HG03558 (cell line): ENCODE results near the gene CALB2.

Source experiments
- ATAC-seq: cut with Tn5 transposase; IDR thresholded peaks from one replicate; pipeline ENCODE4 v1.9.1; 2021; ENCODE audit warnings: moderate number of reproducible peaks; ENCODE audit not compliant: unreplicated experiment; ENCODE audit errors: extremely low read depth

Gene CALB2

GRCh38 chr16:71384073-71384724 is 25.7 kb downstream of the CALB2 start:
- ATAC-seq: no peak

DNA sequence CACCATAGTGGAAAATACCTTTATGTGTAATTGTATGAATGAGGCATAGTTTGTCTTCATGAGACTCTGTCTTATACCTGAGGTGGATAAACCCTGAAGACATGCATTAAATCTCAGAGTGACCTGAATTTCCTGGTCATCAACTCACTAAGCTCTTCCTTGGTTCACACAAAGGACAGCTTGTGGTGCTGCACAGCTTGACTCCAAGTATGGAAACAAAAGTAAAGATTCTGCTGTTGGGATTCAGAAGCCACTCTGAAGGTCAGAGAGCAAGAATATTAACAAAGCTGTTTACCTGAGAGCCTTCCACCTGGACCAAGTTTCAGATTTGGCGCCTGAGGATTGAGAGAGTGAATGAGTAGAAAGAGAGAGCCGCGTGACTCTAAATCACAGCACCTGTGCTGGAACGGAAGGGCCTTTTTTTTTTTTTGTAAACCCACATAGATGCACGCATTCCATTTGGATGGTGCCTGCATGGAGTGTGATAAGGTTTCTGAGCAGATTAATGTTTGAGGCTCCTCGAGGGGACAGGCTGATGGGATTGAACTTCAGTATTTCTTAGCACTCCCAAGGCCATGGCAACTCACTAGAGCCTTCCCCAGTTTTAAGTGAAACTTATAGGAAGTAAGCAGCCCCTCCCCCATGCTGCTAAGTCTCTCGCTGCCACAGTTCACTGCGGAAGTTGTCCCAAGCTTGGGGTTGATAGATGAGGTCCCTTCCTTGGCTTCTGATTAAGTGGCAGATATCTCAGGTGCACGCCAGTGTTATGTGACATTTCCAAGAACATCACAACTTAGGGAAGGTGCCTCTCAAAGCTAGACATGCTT is 28.7 kb downstream of the CALB2 start:
- ATAC-seq: no peak

DNA sequence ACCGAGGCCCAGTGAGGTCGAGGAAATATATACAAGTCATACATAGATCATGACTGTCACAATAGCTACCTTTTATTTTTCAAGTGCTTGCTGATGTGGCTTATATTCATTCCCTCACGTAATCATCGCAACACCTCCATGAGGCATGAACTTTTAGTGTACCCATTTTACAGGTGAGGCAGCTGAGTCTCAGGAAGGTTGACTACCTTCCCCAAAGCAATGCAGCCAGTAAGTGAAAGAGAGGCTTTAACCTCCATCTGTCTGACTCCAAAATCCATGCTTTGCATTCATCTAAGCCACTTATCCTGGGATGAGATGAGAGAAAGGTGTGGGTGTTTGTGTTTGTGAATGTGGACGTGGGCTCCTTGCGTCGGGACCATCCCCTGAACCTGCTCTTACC is 30.8 kb downstream of the CALB2 start:
- no peak for ATAC-seq

DNA sequence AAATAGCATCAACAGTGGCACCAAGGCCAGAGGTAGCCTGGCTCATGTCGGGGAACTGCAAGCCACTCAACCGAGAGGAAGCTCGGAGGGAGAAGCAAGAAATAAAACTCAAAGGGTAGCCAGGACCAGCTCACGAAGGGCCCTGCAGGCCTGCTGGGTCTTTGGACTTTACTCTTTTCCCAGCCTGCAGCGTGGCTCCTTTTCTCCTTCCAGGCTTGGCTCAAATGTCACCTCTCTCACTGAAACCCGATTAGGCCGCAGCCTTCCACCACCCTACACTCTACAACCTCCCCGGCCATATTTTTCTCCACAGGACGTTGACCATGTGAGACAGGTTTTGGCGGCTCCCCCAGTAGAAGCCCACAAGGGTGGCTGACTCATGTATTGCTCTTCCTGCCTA is 38.1 kb downstream of the CALB2 start:
- ATAC-seq: no peak

- no peak for ATAC-seq
These were observed 41.5 kb downstream of the CALB2 start for GRCh38 chr16:71399801-71400563.

- no peak for ATAC-seq
These were observed 43.5 kb downstream of the CALB2 start for GRCh38 chr16:71402007-71402406.

GRCh38 chr16:71402674-71403073 is 44.2 kb downstream of the CALB2 start:
- ATAC-seq: no peak

GRCh38 chr16:71404364-71404763 is 45.8 kb downstream of the CALB2 start:
- no peak for ATAC-seq

- ATAC-seq: no peak
These were observed 47.8 kb downstream of the CALB2 start for GRCh38 chr16:71406316-71406715.

DNA sequence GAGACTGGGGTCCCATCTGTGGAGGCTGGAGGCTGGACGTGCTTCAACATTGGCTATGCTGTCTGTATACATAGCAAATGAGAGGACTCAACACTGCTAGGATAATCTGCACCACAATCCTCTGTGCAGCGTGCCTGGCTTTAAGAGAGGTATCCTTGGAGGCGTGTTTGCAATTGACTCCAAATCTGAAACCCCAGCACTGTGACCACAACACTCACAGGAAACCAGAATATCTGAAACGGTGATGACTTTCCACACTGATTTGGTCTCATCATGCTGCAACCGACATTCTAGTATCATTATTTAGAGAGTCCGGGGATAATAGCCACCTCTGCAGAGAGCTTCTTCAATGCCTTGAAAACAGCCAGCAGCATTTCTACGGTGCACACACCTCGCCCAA is 48.2 kb downstream of the CALB2 start:
- no peak for ATAC-seq

DNA sequence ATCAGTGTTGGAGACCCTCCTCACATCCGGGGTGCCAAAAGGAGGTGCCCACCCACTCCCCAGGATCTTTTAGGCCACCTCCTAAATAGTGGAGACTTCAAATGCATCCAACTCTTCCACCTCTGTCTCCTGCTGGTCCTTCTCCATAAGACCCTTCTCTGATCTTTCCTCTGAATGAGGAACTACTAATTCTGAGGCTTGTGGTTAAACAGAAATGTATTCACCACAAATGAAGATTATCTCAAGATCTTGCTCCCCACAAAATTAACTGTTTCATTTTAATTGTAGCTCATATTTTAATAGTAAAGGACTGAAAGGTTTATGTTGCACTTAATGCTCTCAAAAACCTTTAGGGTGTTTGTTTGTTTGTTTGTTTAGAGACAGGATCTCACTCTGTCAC is 49.2 kb downstream of the CALB2 start:
- no peak for ATAC-seq

- no peak for ATAC-seq
These were observed 50.0 kb downstream of the CALB2 start for GRCh38 chr16:71408536-71408935.

DNA sequence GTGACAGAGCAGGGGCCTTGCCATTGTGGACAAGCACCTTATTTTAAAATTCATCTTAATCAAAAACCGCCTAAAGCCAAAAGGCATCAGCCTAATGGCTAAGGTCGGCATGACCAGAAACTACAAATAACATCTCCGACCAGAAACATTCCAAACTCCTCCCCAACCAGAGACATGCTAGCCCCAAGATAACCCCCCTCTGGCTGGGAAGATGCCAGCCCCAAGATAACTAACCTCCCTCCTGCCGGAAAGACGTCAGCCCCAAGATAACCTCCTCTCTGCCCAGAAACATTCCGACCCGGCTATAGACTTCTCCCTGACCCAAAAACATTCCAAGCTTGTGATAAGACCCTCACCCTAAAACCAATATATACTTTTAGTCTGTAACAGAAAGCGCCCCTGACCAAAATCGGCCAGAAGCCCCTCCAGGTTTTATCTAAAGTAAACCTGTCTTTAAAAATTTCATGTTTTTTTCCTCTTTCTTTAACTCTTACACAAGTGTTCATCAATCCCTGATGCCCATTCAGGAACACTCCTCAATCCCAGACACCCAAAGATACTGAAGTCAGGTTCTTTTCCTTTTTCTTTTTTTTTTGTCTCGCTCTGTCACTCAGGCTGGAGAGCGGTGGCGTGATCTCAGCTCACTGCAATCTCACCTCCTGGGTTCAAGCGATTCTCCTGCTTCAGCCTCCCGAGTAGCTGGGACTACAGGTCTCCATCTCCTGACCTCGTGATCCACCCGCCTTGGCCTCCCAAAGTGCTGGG is 50.7 kb downstream of the CALB2 start:
- no peak for ATAC-seq

DNA sequence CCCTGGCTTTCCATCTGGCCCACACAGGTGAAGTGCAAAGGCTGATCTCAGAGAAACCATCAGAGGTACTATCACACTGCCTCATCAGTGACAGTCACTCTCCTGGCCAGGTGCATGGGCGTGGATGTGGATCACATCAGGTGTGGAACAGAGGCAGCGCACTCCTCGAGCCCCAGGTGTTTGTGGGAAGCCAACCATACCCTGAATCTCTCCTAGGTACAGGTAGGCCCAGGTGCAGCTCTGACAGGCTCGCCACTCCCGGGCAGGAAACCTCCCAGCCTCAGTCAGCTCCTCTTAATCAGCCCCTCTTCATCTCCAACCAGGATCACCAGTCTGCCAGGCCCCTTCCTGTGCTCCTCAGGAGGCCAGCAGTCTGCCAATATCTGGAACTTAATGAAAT is 51.6 kb downstream of the CALB2 start:
- ATAC-seq: no peak

GRCh38 chr16:71412270-71413160 is 54.0 kb downstream of the CALB2 start:
- no peak for ATAC-seq

- ATAC-seq: no peak
These were observed 54.8 kb downstream of the CALB2 start for GRCh38 chr16:71413341-71413740.

- no peak for ATAC-seq
These were observed 55.5 kb downstream of the CALB2 start for GRCh38 chr16:71414038-71414437.

DNA sequence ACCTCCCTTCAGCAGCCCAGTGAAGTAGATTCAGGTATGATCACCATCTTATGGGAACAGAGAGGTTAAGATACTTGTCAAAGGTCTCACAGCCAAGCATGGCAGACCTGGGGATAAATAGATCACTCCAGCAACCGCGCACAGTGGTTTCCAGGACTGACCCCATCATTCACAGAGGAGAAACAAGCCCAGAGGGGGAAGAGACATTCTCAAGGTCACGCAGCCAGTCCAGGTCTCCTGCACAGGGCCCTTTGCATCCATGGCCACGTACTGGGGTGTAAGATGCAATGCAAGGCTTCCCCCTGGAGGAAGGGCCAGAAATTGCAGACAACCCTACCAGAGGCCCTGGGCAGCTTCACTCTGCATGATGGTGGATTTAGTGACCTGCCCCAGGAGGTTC is 63.4 kb downstream of the CALB2 start:
- ATAC-seq: no peak

- no peak for ATAC-seq
These were observed 64.5 kb downstream of the CALB2 start for GRCh38 chr16:71423016-71423415.
